ENCODE data around the gene AMY2B.
"Not testable (repeated sequence)": the region's sequence is repeated elsewhere in the genome, so short reads cannot be mapped to it uniquely, and the experiment has no call there.

Gene AMY2B

DNA sequence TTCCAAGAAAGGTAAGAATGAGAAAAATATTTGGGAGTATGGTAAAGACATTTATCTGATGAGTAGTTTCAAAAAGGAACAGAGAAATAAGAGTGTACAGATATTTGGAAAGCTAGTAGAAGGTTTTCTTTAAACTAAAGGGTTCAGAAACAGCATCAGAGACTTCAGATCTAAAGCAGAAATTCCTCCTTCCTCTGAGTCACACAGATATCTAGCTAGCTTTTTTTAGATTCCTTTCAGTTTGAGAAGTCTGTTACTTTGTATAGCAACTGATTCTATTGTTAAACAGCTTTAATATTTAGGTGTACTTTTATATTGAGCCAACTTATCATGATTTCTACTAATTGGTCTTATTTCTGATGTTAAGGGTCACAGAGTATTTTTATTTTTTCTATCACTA lies 4.7 kb downstream of the AMY2B start:
- H3K27ac Mint-ChIP-seq: no peak overlapping the region
- H3K4me3 Mint-ChIP-seq: no peak overlapping the region
- H3K4me1 Mint-ChIP-seq: peaks cover 3% of the 10 kb centered on the region
- H3K27me3 Mint-ChIP-seq: no peaks in the 10 kb centered on the region
- H3K9me3 Mint-ChIP-seq: no peaks in the 10 kb centered on the region
- H3K36me3 Mint-ChIP-seq (ENCODE audit: low read depth): peaks cover 12% of the 10 kb centered on the region
- DNase-seq (no peak), ATAC-seq (no peak)

DNA sequence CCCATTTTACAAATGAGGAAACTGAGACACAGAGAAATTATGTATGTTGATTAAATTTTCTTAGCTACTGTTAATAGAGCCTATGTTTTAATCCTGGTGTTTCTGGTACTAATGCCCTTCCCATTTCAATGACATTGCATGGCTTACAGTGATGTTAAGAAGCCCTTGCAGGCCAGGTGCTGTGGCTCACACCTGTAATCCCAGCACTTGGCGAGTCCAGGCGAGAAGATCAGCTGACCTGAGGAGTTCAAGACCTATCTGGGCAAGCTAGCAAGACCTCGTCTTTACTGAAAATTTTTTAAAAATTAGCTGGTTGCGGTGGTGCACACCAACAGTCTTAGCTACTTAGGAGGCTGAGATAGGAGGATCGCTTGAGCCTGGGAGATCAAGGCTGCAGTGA lies 5.4 kb downstream of the AMY2B start:
- peaks cover 12% of the 10 kb centered on the region for H3K36me3 Mint-ChIP-seq (ENCODE audit: low read depth)
- ATAC-seq, H3K27ac Mint-ChIP-seq: not testable (repeated sequence)

DNA sequence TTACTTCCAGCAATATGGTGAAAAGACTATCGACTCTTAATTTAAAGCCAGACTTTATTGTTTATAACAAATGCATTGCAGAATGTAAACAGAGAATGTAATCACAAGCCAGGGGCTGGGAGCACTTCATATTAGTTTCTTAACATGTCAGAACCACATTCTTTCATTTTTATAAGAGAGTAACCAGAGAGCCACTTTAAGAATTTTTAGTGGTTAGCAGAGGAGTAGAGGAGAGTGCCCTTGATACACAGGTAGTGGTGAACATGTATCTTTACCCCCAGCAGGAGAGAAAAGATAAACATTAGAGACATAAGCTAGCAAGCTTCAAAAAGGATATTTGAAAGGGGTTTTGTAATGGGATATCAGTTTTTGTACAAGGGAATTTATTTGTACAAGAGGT lies 11.1 kb downstream of the AMY2B start:
- H3K27me3 Mint-ChIP-seq: no peaks in the 10 kb centered on the region
- peaks cover 6% of the 10 kb centered on the region for H3K36me3 Mint-ChIP-seq (ENCODE audit: low read depth)
- H3K4me1 Mint-ChIP-seq: no peaks in the 10 kb centered on the region
- H3K27ac Mint-ChIP-seq: no peak overlapping the region
- no peaks in the 10 kb centered on the region for H3K9me3 Mint-ChIP-seq
- H3K4me3 Mint-ChIP-seq: no peak overlapping the region
- no peak for DNase-seq
- no peak for ATAC-seq

More for the DNA sequence above, 5.4 kb downstream of the AMY2B start:
- H3K9me3 Mint-ChIP-seq, DNase-seq, H3K4me1 Mint-ChIP-seq, H3K27me3 Mint-ChIP-seq, H3K4me3 Mint-ChIP-seq: not testable (repeated sequence)

DNA sequence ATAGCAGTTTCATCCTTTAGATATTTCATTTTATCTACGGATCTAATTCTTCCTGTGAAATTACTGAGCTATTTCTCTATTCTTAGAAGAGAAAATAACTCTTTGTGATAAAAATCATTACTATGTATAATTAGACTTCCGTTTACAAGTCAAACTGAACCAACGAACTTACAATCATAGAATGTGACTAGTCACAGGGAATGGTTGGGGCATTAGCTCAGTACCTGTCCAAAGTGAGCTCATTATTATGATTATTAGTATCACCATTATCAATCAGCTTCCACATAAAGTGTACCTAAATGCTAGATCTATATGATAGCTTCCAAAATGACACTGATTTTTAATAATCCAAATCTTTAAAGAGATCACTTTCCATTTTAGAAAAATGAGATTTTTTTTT lies 12.5 kb downstream of the AMY2B start:
- no peak overlapping the region for H3K27ac Mint-ChIP-seq
- peaks cover 3% of the 10 kb centered on the region for H3K9me3 Mint-ChIP-seq
- no peak overlapping the region for H3K4me3 Mint-ChIP-seq
- ATAC-seq: no peak
- no peaks in the 10 kb centered on the region for H3K36me3 Mint-ChIP-seq (ENCODE audit: low read depth)
- no peak for DNase-seq
- no peaks in the 10 kb centered on the region for H3K27me3 Mint-ChIP-seq
- no peaks in the 10 kb centered on the region for H3K4me1 Mint-ChIP-seq

DNA sequence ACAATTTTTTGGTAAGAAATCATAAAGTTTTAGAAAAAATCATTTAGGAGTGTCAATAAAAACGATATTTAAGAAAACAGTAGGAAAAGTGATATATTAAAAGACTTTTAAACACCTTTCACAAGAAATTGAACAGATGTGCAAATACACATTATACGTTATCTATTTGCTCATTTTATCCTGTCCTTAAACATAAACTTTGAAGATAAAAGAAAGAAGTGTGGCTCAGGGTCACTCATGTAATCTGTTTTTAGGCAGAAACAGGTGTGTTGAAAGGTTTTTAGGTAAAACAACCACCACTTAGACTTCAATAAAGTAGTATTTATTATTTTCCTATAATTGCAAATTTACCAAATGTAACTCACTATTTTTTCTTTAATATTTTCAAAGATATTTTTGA lies 13.1 kb downstream of the AMY2B start:
- Mint-ChIP-seq H3K27me3 (no peaks in the 10 kb centered on the region), H3K27ac (no peak overlapping the region), H3K4me1 (no peaks in the 10 kb centered on the region), H3K4me3 (no peak overlapping the region), H3K36me3 (ENCODE audit: low read depth) (no peaks in the 10 kb centered on the region), H3K9me3 (peaks cover 6% of the 10 kb centered on the region)
- ATAC-seq: no peak
- DNase-seq: no peak

DNA sequence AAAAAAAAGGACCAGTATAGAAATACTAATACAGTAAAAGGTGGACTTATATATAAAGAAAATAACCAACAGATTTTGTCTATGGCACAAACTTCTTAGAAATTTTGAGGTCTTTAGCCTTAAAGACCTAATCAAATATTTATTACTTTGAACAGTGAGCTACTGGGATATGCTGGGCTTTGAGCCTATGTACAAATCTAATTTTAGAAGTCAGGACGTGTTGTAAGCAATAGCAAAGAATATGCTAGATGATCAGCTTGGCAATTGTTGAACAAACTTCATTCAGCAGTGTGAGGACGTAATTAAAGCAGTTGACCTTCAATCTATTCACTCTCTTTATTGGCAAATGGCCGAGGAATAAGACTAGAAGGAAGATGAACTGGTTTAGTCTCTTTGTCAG lies 31.4 kb downstream of the AMY2B start:
- H3K27ac Mint-ChIP-seq; H3K27me3 Mint-ChIP-seq; ATAC-seq; H3K9me3 Mint-ChIP-seq; H3K4me3 Mint-ChIP-seq; H3K4me1 Mint-ChIP-seq; H3K36me3 Mint-ChIP-seq (ENCODE audit: low read depth); DNase-seq: not testable (repeated sequence)

DNA sequence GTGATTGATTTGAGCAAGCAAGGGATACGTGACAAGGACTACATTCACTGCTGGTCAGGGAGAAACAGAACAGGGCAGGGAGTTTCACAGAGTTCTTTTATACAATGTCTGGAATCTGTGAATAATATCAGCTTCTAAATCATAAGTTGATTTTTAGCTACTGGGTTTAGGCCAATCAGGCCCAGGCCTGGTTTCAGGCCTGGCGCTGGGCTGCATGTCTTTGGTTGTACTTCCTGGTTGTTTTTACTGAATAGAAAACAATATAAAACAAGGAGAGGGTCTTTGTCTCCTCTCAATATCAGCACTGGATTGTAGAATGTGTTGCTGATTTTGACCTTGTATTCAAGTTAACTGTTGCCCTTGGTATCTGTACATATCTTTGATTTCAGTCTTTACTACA lies 45.0 kb downstream of the AMY2B start:
- Mint-ChIP-seq H3K9me3 (no peaks in the 10 kb centered on the region), H3K4me1 (no peaks in the 10 kb centered on the region)
- ATAC-seq: no peak

DNA sequence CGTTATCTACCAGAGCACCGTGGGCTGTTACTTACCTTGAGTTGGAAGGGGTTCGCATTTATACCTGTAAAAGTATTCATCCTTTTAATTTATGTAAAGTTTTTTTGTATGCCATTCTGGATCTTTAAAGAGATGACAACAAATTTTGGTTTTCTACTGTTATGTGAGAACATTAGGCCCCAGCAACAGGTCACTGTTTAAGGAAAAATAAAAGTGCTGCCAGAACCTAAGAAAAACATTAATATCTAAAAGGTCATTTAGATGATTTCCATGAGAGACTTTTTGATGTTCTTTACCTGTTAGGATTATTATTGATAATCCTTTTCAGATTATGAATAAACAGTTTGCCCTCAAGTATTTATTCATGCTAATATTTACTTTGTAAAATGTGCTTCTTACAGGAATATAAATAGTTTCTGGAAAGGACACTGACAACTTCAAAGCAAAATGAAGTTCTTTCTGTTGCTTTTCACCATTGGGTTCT lies 45.6 kb downstream of the AMY2B start, which contains the start of gene AMY2A:
TSS of gene AMY2A (plus strand) at position 434 of the 484 bp plus-strand sequence. CDS start at position 448, 14 bp downstream.
- H3K36me3 Mint-ChIP-seq (ENCODE audit: low read depth); DNase-seq; H3K4me1 Mint-ChIP-seq; ATAC-seq; H3K9me3 Mint-ChIP-seq; H3K27ac Mint-ChIP-seq; H3K27me3 Mint-ChIP-seq; H3K4me3 Mint-ChIP-seq: not testable (repeated sequence)

More for the DNA sequence above, 45.0 kb downstream of the AMY2B start:
- H3K4me3 Mint-ChIP-seq: no peak overlapping the region
- no peaks in the 10 kb centered on the region for H3K36me3 Mint-ChIP-seq (ENCODE audit: low read depth)
- H3K27ac Mint-ChIP-seq: no peak overlapping the region
- H3K27me3 Mint-ChIP-seq: no peaks in the 10 kb centered on the region
- no peak for DNase-seq

DNA sequence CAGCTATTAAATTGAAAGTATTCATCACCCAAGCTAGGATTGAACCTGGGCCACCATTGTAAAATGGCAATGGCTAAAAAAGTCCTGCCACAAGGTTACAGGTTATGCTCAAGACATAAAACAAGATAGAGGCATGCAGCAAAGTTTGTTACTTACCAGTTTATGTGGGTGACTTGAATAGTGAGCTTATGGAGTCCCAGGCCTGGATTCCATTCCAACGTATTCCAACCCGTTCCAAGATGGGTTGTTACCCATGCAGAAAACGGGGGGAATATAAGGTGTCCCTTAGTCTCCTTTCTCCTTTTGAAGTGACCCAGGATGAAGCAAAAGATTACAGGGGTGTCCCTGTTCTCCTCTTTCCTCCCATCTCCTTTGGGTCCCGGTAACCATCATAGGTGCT lies 56.0 kb downstream of the AMY2B start:
- H3K4me1 Mint-ChIP-seq; H3K36me3 Mint-ChIP-seq (ENCODE audit: low read depth); ATAC-seq; H3K27me3 Mint-ChIP-seq; DNase-seq; H3K9me3 Mint-ChIP-seq; H3K4me3 Mint-ChIP-seq; H3K27ac Mint-ChIP-seq: not testable (repeated sequence)
